GM18870 (cell line): ENCODE measurements around the gene AKIRIN2.
"Not testable (repeated sequence)": the region's sequence is repeated elsewhere in the genome, so short reads cannot be mapped to it uniquely, and the experiment has no call there.

Experiments used
- ATAC-seq: cut with Tn5 transposase; IDR thresholded peaks from one replicate; pipeline ENCODE4 v1.9.1; 2021; ENCODE audit warnings: moderate library complexity; ENCODE audit not compliant: unreplicated experiment

Gene AKIRIN2

GRCh38 chr6:87687893-87688292, 14.1 kb downstream of the AKIRIN2 start:
- not testable (repeated sequence) for ATAC-seq

- ATAC-seq, result no peak
Measured at GRCh38 chr6:87687296-87687695, 14.7 kb downstream of the AKIRIN2 start.

- ATAC-seq, result not testable (repeated sequence)
Measured at GRCh38 chr6:87686636-87687205, 15.3 kb downstream of the AKIRIN2 start.

DNA sequence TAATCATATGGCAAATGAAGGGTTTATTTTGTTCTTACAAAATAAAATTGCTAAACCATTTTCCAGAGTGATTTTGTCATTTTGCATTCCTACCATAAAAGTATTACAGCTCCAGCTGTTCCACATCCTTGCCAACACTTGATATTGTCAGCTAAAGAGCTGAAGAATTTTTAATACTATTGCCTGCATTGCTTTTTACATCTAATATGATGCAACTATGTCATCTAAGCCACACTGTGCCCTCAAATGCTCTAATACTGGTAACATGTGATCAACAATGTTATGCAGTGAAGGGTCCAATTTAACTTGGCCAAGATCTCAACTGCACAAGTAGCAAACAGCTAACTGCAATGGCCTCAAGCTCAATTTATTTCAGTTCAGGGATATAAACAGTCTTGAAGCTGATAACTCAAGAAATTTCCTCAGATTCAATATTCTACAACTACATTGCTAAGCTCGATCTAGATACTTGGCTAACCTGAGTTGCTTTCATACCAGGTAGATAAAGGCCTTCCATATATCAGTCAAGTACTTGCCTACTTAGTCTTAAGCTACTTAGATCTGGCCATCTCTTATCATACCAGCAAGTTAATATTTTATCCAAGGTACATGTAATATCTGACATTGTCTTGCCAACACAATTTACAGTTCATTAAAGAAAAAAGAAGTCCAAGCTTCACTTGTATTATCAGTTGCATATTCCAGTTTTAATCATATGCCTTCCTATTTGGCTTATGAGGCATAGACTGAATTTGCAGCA, 17.0 kb downstream of the AKIRIN2 start:
- ATAC-seq, result no peak

DNA sequence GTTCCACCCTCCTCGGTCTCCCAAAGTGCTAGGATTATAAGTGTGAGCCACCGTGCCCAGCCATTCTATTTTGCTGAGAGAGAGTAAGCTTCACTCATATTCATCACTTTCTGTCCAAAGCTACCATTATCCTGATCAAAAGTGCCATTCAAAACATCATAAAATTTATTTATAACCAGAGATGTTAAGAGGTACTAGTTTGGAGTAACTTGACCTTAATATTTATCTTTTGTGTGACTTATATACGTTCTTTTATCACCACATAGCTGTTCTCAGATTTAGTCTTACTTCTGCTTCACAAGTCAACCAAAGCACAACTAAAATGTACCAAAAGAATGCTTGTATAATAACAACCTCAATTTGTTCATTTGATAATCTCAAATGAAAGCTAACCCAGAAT, 18.1 kb downstream of the AKIRIN2 start:
- no peak for ATAC-seq

DNA sequence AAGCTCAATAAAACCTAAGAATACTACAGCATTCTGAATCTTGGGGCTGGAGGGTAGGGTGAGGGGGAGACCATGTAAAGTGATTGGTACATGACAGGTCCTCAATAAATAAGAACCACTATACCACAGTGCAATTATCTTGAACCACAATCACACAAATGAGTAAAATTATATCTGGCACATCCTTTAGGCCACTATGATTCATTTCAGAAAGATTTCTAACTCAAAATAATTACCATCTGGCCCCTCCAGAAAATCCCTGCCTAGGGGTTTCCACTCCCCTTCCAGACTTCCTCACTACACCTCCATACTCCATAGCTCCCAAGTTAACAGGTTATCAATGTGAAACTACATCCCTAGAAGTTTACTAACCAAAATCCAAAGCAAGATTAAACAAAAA, 19.7 kb downstream of the AKIRIN2 start:
- peak; percentile 49 for ATAC-seq

- ATAC-seq, result no peak
Measured at GRCh38 chr6:87675004-87675681, 26.9 kb downstream of the AKIRIN2 start.

- ATAC-seq, result no peak
Measured at GRCh38 chr6:87674290-87674689, 27.7 kb downstream of the AKIRIN2 start.

GRCh38 chr6:87673237-87673636, 28.8 kb downstream of the AKIRIN2 start:
- no peak for ATAC-seq

- no peak for ATAC-seq
Measured at GRCh38 chr6:87672641-87673040, 29.4 kb downstream of the AKIRIN2 start.

DNA sequence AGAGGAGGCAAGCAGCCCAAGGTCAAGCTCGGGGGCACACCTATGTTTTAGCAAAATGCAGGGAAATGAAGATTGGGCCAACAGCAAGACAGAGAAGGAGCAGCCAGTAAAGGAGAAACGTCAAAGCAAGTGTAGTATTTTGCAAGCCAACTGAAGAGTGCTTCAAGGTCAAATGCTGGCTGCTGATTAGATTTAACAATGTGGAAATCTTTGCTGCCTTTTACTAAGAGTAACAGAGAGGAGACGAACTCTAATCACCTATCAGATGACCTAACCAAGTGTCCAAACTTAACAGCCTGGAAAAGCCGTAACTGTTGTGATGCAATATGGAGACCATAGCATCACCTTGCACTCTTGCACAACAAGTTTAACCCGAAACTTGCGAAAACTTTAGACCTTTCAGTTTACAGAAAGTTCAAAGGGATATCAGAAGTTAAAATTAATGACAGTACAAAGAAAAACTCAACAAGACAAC, 30.4 kb downstream of the AKIRIN2 start:
- ATAC-seq, result no peak

- no peak for ATAC-seq
Measured at GRCh38 chr6:87670707-87671106, 31.3 kb downstream of the AKIRIN2 start.

DNA sequence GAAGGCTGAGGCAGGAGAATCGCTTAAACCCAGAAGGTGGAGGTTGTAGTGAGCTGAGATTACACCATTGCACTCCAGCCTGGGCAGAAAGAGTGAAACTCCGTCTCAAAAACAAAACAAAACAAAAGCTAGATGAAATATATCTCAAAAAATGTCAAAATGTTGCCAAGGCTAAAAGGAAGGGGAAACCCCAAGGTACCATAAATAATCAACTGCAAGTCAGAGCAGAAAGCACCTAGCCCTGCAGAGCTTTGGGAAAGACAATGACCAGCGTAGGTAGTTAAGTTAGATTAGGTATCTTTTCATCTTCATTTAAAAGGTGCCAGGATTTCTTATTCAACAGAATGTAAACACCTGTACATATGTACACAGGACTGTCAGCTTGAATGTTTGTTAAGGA, 33.0 kb downstream of the AKIRIN2 start:
- ATAC-seq, result peak; percentile 51

- ATAC-seq, result no peak
Measured at GRCh38 chr6:87668013-87668412, 34.0 kb downstream of the AKIRIN2 start.

GRCh38 chr6:87667032-87667431, 35.0 kb downstream of the AKIRIN2 start:
- ATAC-seq, result no peak

DNA sequence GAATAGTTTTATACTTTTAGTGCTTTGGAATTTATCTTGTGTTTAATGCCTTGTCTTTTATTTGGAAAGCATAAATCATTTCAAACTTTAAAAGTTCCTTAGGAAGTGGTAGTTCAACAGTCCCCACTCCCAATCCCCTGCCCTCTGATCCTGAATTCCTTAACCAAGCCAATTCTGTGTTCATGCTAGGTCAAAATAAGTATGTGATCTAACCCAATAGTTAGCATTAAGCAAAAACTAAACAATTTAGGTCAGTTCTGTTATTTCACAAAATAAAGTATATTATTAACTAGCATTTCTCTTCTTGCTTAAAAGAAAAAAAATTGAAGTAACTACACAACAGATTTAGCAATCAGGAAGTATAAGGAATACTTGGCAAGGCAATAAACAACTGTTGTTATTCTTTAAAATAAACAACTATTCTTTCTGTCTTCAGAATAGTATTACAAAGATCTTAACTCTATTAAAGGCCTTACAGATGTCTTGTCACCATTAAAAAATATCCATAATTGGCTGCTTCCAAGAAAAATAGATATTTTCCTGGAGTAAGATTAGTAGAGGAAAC, 37.0 kb downstream of the AKIRIN2 start:
- ATAC-seq, result no peak

GRCh38 chr6:87663434-87663833, 38.6 kb downstream of the AKIRIN2 start:
- ATAC-seq, result no peak

GRCh38 chr6:87661503-87661902, 40.5 kb downstream of the AKIRIN2 start:
- ATAC-seq, result no peak

DNA sequence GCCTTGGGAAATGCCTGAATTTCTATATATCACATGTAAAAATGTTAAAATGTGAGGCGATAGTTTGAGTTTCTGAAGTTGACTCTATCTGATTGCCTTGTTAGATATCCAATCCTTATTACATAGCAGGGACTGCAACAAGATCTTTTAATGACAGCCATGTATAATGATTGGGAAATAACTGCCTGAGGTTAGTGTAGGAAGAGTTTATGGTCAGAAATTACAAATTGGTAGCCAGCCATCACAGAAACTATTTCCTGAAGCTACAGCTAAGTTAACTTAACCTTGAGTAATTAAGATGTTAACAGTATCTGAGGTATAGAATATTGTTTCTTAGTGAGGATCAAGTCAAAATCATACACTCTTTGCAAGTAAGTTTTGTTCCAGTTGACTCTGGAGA, 41.0 kb downstream of the AKIRIN2 start:
- ATAC-seq, result no peak

DNA sequence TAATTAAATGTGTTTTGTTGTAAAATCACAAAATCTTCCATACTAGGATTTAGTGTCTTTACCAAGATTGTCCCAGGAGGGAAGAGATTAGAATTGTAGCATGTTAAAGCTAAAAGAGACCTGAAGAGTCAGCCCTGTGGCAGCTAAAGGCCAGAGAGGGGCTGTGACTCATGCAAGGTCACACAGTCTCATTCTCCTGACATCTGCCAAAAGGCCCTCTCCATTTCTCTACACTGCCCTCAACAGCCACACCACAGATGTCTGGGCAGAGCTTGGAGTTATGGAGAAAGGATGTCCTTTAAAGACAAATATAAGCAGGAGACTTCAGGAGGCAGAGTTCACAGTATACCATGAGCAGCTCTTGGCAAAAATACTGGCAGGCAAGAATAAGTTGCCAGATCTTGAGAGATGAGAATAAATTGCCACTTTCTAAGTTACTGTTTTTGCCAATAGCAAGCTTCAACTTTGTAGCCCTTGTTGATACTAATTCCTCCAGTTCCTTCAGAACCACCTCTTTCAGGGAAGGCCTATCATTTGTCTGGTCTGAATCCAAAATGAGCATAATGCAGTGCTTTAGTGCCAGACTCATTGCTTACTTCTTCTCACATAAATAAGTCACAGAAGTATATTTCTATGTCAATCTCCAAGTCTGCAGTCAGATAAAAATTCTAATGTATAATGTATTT, 41.7 kb downstream of the AKIRIN2 start:
- ATAC-seq, result no peak

DNA sequence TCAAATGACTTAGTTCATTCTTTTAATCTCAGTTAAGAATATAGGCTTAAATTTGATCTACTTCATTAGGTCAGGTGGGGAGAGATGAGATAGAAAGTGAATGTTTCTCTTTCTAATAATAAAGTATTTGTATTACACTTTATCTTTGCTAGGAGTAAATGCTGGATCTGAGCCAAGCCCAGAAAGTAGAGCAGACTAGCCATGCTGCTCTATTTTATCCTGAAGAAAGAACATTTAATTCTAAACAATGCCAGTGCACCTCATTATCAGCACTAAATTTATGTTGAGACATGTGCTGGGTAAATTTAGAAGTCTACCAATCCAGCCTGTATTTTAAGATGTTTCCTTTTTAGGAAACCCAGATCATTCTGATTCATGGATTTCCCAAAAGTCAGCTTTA, 43.5 kb downstream of the AKIRIN2 start:
- no peak for ATAC-seq
